ENCODE data around the gene SEMA5B.

SEMA5B gene

DNA sequence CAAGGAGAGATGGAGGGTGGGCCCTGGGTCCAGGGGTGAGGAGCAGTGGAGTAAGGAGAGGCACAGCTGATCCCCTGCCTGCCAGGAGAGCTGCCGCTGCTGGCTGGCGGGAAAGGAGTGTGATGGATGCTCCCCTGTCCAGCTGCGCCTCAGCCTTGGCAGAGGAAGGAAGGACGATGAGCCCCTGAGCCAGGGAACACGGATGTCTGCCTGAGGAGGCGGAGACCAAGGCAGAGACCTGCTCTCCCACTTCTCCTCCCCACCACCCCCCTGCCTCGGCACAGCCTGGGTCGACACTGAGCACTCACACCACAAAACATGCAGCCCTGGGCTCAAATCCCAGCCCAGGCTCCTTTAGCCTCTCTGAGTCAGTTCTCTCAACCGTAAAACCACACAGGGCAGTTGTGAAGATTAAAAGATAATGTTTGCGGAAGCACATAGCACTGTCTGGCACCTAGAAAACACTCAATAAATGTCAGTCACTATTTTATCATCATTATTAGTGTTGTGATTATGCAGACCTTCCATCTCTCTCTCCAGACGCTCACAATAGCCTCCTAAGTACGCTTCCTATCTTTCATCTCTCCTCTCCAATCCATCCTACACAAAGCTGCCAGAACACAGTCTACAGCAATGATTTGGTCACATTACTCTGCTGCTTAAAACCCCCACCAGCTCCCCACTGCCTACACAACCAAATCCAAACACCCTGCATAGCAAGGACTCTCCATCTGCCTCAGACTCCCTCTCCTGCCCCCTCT, 52.2 kb downstream of the SEMA5B start:
- DNase-seq (ENCODE audit: low spot score) = peak; percentile 18
- Mint-ChIP-seq H3K4me3 (peak overlapping the region; percentile 61), H3K4me1 (ENCODE audit: low read depth) (peaks cover 22% of the 10 kb centered on the region), H3K9me3 (no peaks in the 10 kb centered on the region), H3K27ac (peak overlapping the region; percentile 79), H3K27me3 (ENCODE audit: low read depth) (peaks cover 4% of the 10 kb centered on the region), H3K36me3 (ENCODE audit: low read depth) (no peaks in the 10 kb centered on the region)

DNA sequence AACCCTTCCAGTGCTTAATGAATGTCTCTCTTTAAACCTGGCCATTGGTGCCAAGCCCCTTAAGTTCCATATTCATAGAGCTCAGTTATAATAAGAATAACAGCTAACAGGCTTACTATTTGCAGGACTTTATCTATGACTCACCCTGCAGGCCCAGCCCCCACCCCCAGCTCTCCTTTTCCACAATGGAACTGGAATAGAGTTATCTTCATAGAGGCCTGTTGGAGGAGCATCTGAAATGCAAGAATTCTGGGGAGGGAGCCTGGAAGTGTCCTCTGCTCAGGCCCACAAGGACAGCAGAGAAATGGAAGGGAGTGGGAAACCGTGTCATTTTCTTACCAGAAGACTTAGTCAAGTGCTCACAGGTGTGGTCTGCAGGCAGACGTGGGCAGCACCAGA, 52.8 kb downstream of the SEMA5B start:
- Mint-ChIP-seq H3K9me3 (no peaks in the 10 kb centered on the region), H3K4me3 (peak overlapping the region; percentile 61), H3K4me1 (ENCODE audit: low read depth) (peaks cover 22% of the 10 kb centered on the region), H3K36me3 (ENCODE audit: low read depth) (no peaks in the 10 kb centered on the region), H3K27me3 (ENCODE audit: low read depth) (peaks cover 6% of the 10 kb centered on the region), H3K27ac (no peak overlapping the region)
- no peak for DNase-seq (ENCODE audit: low spot score)

DNA sequence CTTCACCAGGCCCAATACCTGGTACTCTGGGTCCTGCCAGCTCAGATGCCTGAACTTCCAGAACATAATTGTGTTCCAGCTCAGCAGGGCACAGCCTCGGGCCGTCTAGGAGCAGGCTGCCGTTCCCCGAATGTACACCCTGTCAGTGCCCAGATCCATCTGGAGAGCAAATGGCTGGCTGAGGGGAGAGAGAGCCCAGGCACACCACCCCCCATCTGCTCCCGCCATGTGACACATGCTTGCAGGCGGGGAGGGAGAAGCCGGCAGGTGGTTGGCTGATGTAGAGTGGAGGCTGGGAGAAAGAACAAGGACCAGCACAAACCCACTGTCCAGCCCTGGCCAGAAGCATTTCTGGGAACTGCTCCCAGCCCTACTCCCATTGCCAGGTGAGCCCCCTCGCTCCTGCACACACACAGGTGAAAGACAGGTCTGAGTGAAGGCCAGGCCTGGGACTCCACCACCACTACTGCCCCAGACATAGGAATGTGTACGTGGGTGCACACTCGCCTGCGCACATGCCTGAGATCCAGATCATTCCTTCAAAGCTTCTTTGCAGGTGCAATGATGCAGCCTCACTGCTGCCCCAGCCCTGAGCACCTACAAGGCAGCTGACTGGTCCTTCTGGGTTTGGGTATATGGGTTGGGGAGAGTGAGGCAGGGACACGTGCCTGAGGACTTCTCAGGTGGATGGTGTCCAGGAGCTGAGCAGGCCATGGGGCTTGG, 53.5 kb downstream of the SEMA5B start:
- DNase-seq (ENCODE audit: low spot score) = no peak
- no peak overlapping the region for H3K4me3 Mint-ChIP-seq
- no peak overlapping the region for H3K27ac Mint-ChIP-seq
- no peaks in the 10 kb centered on the region for H3K36me3 Mint-ChIP-seq (ENCODE audit: low read depth)
- no peaks in the 10 kb centered on the region for H3K9me3 Mint-ChIP-seq
- H3K4me1 Mint-ChIP-seq (ENCODE audit: low read depth) = peaks cover 22% of the 10 kb centered on the region
- peaks cover 6% of the 10 kb centered on the region for H3K27me3 Mint-ChIP-seq (ENCODE audit: low read depth)

- Mint-ChIP-seq H3K9me3 (no peaks in the 10 kb centered on the region), H3K4me1 (ENCODE audit: low read depth) (peaks cover 17% of the 10 kb centered on the region), H3K4me3 (no peak overlapping the region), H3K27me3 (ENCODE audit: low read depth) (peaks cover 9% of the 10 kb centered on the region), H3K36me3 (ENCODE audit: low read depth) (no peaks in the 10 kb centered on the region), H3K27ac (no peak overlapping the region)
- DNase-seq (ENCODE audit: low spot score) = no peak
Measured at GRCh38 chr3:122972141-122972540, 55.4 kb downstream of the SEMA5B start.

DNA sequence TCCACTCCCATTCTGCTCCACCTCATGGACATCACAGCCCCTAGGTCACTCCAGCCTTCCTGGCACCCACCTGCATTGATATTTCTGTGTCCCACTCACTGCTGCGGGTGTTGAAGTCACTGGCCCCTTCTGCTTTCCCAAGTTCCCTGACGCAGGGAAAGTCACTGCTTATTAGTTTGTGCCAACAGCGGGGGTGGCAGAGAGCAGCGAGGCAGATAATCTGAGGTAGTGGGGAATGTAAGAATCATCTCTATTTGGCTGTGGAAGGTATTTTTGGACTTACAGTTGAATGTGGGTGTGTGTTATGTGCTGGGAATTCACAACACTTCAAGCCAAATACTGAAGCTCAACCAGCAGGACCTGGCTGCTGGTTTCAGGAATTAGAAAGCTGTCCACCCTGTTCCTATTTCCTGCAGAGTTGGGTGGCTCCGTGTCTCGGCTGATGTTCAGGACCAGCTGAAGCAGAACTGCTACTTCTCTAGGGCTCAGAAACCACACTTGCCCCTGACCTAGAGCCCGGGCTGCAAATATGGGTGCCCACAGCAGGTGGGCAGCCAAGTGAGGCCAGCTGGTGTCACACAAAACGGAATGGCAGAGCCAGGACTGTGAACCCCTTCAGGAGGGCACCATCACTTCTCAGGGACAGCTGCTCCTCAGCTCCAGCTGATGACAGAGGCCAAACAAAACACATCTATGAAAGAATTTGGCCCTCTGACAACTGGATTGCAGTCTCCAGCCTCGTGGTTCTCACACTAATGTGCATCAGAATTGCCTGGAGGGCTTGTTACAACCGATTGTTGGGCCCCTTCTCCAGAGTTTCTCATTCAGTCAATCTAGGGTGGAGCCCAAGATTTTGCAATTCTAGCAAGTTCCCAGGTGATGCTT, 57.7 kb downstream of the SEMA5B start:
- Mint-ChIP-seq H3K4me1 (ENCODE audit: low read depth) (peaks cover 3% of the 10 kb centered on the region), H3K27ac (no peak overlapping the region), H3K27me3 (ENCODE audit: low read depth) (peaks cover 16% of the 10 kb centered on the region), H3K36me3 (ENCODE audit: low read depth) (no peaks in the 10 kb centered on the region), H3K4me3 (no peak overlapping the region), H3K9me3 (no peaks in the 10 kb centered on the region)
- no peak for DNase-seq (ENCODE audit: low spot score)

GRCh38 chr3:122967765-122968164, 59.8 kb downstream of the SEMA5B start:
- Mint-ChIP-seq H3K4me1 (ENCODE audit: low read depth) (no peaks in the 10 kb centered on the region), H3K9me3 (no peaks in the 10 kb centered on the region), H3K36me3 (ENCODE audit: low read depth) (no peaks in the 10 kb centered on the region), H3K27ac (no peak overlapping the region), H3K27me3 (ENCODE audit: low read depth) (peaks cover 29% of the 10 kb centered on the region), H3K4me3 (no peak overlapping the region)
- DNase-seq (ENCODE audit: low spot score) = no peak

DNA sequence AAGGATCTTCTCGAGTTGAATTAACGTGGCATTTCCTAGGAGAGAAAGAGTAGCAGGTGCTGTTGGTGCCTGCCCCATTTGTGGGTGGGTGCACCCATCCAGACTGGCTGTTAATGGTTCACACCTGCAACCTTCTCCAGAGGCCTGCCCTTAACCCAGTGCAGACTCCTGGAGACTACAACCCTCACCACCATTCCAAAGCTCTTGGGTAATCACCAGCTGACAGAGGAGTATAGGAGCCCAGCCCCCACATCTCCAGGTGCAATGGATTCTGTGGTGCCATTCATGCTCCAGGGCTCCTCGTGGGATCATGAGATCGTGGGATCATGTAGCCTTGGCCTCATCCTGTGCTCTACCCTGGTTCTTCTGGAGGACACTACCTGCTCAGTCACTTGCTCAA, 60.2 kb downstream of the SEMA5B start:
- H3K27me3 Mint-ChIP-seq (ENCODE audit: low read depth) = peaks cover 31% of the 10 kb centered on the region
- no peak overlapping the region for H3K27ac Mint-ChIP-seq
- no peaks in the 10 kb centered on the region for H3K36me3 Mint-ChIP-seq (ENCODE audit: low read depth)
- no peaks in the 10 kb centered on the region for H3K9me3 Mint-ChIP-seq
- no peaks in the 10 kb centered on the region for H3K4me1 Mint-ChIP-seq (ENCODE audit: low read depth)
- DNase-seq (ENCODE audit: low spot score) = no peak
- no peak overlapping the region for H3K4me3 Mint-ChIP-seq

GRCh38 chr3:122966045-122966444, 61.5 kb downstream of the SEMA5B start:
- Mint-ChIP-seq H3K36me3 (ENCODE audit: low read depth) (no peaks in the 10 kb centered on the region), H3K9me3 (no peaks in the 10 kb centered on the region), H3K27me3 (ENCODE audit: low read depth) (peaks cover 35% of the 10 kb centered on the region), H3K4me3 (no peak overlapping the region), H3K27ac (no peak overlapping the region), H3K4me1 (ENCODE audit: low read depth) (no peaks in the 10 kb centered on the region)
- no peak for DNase-seq (ENCODE audit: low spot score)

DNA sequence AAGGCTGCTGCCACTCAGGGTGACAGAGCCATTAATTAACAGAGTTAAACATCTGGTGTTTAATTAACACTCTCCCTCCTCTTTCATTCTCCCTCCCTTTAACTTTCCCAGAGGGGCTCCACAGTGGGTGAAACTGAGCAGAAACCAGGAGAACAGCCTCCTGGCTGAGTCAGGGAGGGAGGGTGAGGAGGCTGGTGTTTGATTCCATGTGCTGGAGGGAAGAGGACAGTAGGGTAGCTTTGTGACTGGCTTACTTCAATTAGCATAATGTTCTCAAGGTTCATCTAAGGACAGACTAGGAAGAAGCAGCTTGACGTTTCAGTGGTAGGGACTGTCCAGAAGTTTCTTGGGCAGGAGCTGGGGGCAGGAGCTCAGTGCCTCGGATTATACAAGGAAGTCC, 62.8 kb downstream of the SEMA5B start:
- Mint-ChIP-seq H3K27me3 (ENCODE audit: low read depth) (peaks cover 31% of the 10 kb centered on the region), H3K4me1 (ENCODE audit: low read depth) (no peaks in the 10 kb centered on the region), H3K36me3 (ENCODE audit: low read depth) (no peaks in the 10 kb centered on the region), H3K27ac (no peak overlapping the region), H3K9me3 (no peaks in the 10 kb centered on the region), H3K4me3 (no peak overlapping the region)
- no peak for DNase-seq (ENCODE audit: low spot score)

DNA sequence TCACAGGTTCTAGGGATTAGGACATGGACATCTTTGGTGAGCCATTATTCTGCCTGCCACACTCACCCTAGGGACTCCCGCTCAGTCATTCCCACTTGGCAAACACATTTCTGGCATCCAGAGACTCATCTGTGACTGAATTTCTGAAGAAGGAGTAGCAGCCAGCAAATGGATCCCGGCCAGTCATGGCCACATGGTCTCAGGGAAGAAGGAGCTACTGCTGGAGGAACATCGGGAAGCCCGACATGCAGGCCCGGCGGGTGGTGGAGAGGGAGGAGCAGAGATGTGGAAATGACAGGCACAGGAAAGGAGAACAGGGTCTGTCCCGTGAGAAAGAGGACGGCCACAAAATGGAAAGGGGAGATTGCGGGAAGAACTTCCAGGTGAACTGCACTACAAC, 65.4 kb downstream of the SEMA5B start:
- Mint-ChIP-seq H3K27ac (no peak overlapping the region), H3K27me3 (ENCODE audit: low read depth) (peaks cover 35% of the 10 kb centered on the region), H3K9me3 (no peaks in the 10 kb centered on the region), H3K4me3 (no peak overlapping the region), H3K4me1 (ENCODE audit: low read depth) (no peaks in the 10 kb centered on the region), H3K36me3 (ENCODE audit: low read depth) (no peaks in the 10 kb centered on the region)
- DNase-seq (ENCODE audit: low spot score) = no peak

GRCh38 chr3:122961146-122961545, 66.4 kb downstream of the SEMA5B start:
- Mint-ChIP-seq H3K4me1 (ENCODE audit: low read depth) (no peaks in the 10 kb centered on the region), H3K9me3 (no peaks in the 10 kb centered on the region), H3K27ac (no peak overlapping the region), H3K27me3 (ENCODE audit: low read depth) (peaks cover 35% of the 10 kb centered on the region), H3K36me3 (ENCODE audit: low read depth) (no peaks in the 10 kb centered on the region), H3K4me3 (no peak overlapping the region)
- no peak for DNase-seq (ENCODE audit: low spot score)

- Mint-ChIP-seq H3K4me1 (ENCODE audit: low read depth) (no peaks in the 10 kb centered on the region), H3K4me3 (no peak overlapping the region), H3K27ac (no peak overlapping the region), H3K27me3 (ENCODE audit: low read depth) (peaks cover 35% of the 10 kb centered on the region), H3K9me3 (no peaks in the 10 kb centered on the region), H3K36me3 (ENCODE audit: low read depth) (no peaks in the 10 kb centered on the region)
- DNase-seq (ENCODE audit: low spot score) = no peak
Measured at GRCh38 chr3:122960652-122961051, 66.9 kb downstream of the SEMA5B start.

- Mint-ChIP-seq H3K27ac (no peak overlapping the region), H3K4me1 (ENCODE audit: low read depth) (no peaks in the 10 kb centered on the region), H3K4me3 (no peak overlapping the region), H3K36me3 (ENCODE audit: low read depth) (no peaks in the 10 kb centered on the region), H3K27me3 (ENCODE audit: low read depth) (peaks cover 26% of the 10 kb centered on the region), H3K9me3 (no peaks in the 10 kb centered on the region)
- no peak for DNase-seq (ENCODE audit: low spot score)
Measured at GRCh38 chr3:122959339-122959738, 68.2 kb downstream of the SEMA5B start.
